ENCODE results near the gene YTHDF1.

GRCh38 chr20:63238031-63238430, 22.1 kb upstream of the YTHDF1 start:
- no peak for TF ChIP-seq SIX5 (IDR thresholded peaks at IDR 0.05; ENCODE audit: low read depth, low read length)
- TF ChIP-seq PHF8 (conservative IDR thresholded peaks at IDR 0.05; ENCODE audit: low read depth, low read length), result no peak
- no peak for TF ChIP-seq EZH2 (IDR thresholded peaks at IDR 0.05; ENCODE audit: low read depth, low read length, severe bottlenecking)
- TF ChIP-seq EP300 (IDR thresholded peaks at IDR 0.05; ENCODE audit: borderline replicate concordance in 1 of 2, low read depth in 2 of 2, low read length in 2 of 2), result no peak
- no peak for TF ChIP-seq CTCF (IDR thresholded peaks at IDR 0.05; ENCODE audit: control extremely low read depth in 1 of 3, insufficient read depth in 1 of 3, low read depth in 1 of 3, low read length in 3 of 3)
- no peak for TF ChIP-seq POLR2AphosphoS5 (IDR thresholded peaks at IDR 0.05; ENCODE audit: low read depth, low read length)
- TF ChIP-seq CHD2 (IDR thresholded peaks at IDR 0.05; ENCODE audit: low read length), result no peak
- no peak for TF ChIP-seq TAF1 (IDR thresholded peaks at IDR 0.05; ENCODE audit: low read depth, low read length)
- no peak for TF ChIP-seq POU5F1 (IDR thresholded peaks at IDR 0.05; ENCODE audit: low read depth, low read length)
- TF ChIP-seq TAF7 (optimal IDR thresholded peaks at IDR 0.05; ENCODE audit: borderline replicate concordance, low read depth, low read length), result no peak
- TF ChIP-seq POLR2A (IDR thresholded peaks at IDR 0.05; ENCODE audit: control extremely low read depth in 1 of 2, low read depth in 2 of 2, low read length in 2 of 2), result no peak
- no peak for TF ChIP-seq ATF2 (IDR thresholded peaks at IDR 0.05; ENCODE audit: low read length)

All from H1 (cell line).